ENCODE data around the gene C17orf107.

C17orf107 gene

DNA sequence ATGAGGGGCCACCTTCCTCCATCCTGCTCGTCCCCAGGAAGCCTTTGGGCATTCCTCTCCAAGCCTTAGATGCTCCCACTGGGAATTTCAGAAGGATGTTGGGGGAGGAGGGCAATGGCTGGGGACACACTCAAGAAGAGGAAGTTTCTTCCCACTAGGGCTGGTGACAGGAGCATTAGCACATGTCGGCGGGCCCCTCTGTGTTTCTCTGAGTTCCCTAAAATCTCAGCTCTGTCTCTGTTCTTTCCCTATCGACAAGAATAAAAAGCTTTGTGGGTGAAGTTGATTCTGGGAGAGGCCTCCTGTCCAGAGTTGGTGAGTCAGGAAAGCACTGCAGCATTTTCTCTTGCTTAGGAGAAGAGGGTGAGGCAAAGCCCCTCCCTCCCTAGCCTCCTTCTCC is 19.7 kb upstream of the C17orf107 start:
- H3K27me3 ChIP-seq (ENCODE audit: control insufficient read depth, insufficient read depth, low read length), result no peaks in the 10 kb centered on the region
- H3K4me1 ChIP-seq (ENCODE audit: control insufficient read depth, low read depth, low read length), result no peaks in the 10 kb centered on the region
- H3K4me3 ChIP-seq (ENCODE audit: low read length), result no peak overlapping the region
- H3K36me3 ChIP-seq (ENCODE audit: control insufficient read depth, low read depth, low read length), result no peaks in the 10 kb centered on the region
- no peak overlapping the region for H3K27ac ChIP-seq (ENCODE audit: low read length)
- H3K9me3 ChIP-seq (ENCODE audit: control insufficient read depth, low read depth, low read length), result no peaks in the 10 kb centered on the region
- no peak overlapping the region for H3K9ac ChIP-seq (ENCODE audit: low read length)

- no peaks in the 10 kb centered on the region for H3K27me3 ChIP-seq (ENCODE audit: control insufficient read depth, insufficient read depth, low read length)
Measured at GRCh38 chr17:4880857-4881256, 18.5 kb upstream of the C17orf107 start.

GRCh38 chr17:4881761-4882555 is 17.4 kb upstream of the C17orf107 start:
- H3K27ac ChIP-seq (ENCODE audit: low read length), result no peak overlapping the region
- peaks cover 4% of the 10 kb centered on the region for H3K36me3 ChIP-seq (ENCODE audit: control insufficient read depth, low read depth, low read length)

More at GRCh38 chr17:4880857-4881256, 18.5 kb upstream of the C17orf107 start:
- H3K27ac ChIP-seq (ENCODE audit: low read length), result no peak overlapping the region
- no peaks in the 10 kb centered on the region for H3K9me3 ChIP-seq (ENCODE audit: control insufficient read depth, low read depth, low read length)
- H3K9ac ChIP-seq (ENCODE audit: low read length), result no peak overlapping the region
- no peak overlapping the region for H3K4me3 ChIP-seq (ENCODE audit: low read length)
- H3K36me3 ChIP-seq (ENCODE audit: control insufficient read depth, low read depth, low read length), result no peaks in the 10 kb centered on the region
- H3K4me1 ChIP-seq (ENCODE audit: control insufficient read depth, low read depth, low read length), result no peaks in the 10 kb centered on the region

GRCh38 chr17:4884489-4884888 is 14.8 kb upstream of the C17orf107 start:
- Histone ChIP-seq H3K9ac (ENCODE audit: low read length) (no peak overlapping the region), H3K4me1 (ENCODE audit: control insufficient read depth, low read depth, low read length) (no peaks in the 10 kb centered on the region), H3K27me3 (ENCODE audit: control insufficient read depth, insufficient read depth, low read length) (no peaks in the 10 kb centered on the region), H3K36me3 (ENCODE audit: control insufficient read depth, low read depth, low read length) (peaks cover 4% of the 10 kb centered on the region), H3K27ac (ENCODE audit: low read length) (no peak overlapping the region), H3K9me3 (ENCODE audit: control insufficient read depth, low read depth, low read length) (no peaks in the 10 kb centered on the region), H3K4me3 (ENCODE audit: low read length) (no peak overlapping the region)

More at GRCh38 chr17:4881761-4882555, 17.4 kb upstream of the C17orf107 start:
- no peak overlapping the region for H3K9ac ChIP-seq (ENCODE audit: low read length)
- H3K4me1 ChIP-seq (ENCODE audit: control insufficient read depth, low read depth, low read length), result no peaks in the 10 kb centered on the region
- no peaks in the 10 kb centered on the region for H3K27me3 ChIP-seq (ENCODE audit: control insufficient read depth, insufficient read depth, low read length)
- H3K4me3 ChIP-seq (ENCODE audit: low read length), result no peak overlapping the region
- no peaks in the 10 kb centered on the region for H3K9me3 ChIP-seq (ENCODE audit: control insufficient read depth, low read depth, low read length)

GRCh38 chr17:4886830-4887229 is 12.5 kb upstream of the C17orf107 start:
- no peaks in the 10 kb centered on the region for H3K9me3 ChIP-seq (ENCODE audit: control insufficient read depth, low read depth, low read length)
- no peak overlapping the region for H3K4me3 ChIP-seq (ENCODE audit: low read length)
- H3K9ac ChIP-seq (ENCODE audit: low read length), result no peak overlapping the region
- H3K4me1 ChIP-seq (ENCODE audit: control insufficient read depth, low read depth, low read length), result no peaks in the 10 kb centered on the region
- H3K27ac ChIP-seq (ENCODE audit: low read length), result no peak overlapping the region
- peaks cover 18% of the 10 kb centered on the region for H3K36me3 ChIP-seq (ENCODE audit: control insufficient read depth, low read depth, low read length)
- no peaks in the 10 kb centered on the region for H3K27me3 ChIP-seq (ENCODE audit: control insufficient read depth, insufficient read depth, low read length)

GRCh38 chr17:4887581-4887980 is 11.8 kb upstream of the C17orf107 start:
- no peak overlapping the region for H3K27ac ChIP-seq (ENCODE audit: low read length)
- no peaks in the 10 kb centered on the region for H3K27me3 ChIP-seq (ENCODE audit: control insufficient read depth, insufficient read depth, low read length)
- H3K4me3 ChIP-seq (ENCODE audit: low read length), result no peak overlapping the region
- H3K36me3 ChIP-seq (ENCODE audit: control insufficient read depth, low read depth, low read length), result peaks cover 18% of the 10 kb centered on the region
- no peaks in the 10 kb centered on the region for H3K9me3 ChIP-seq (ENCODE audit: control insufficient read depth, low read depth, low read length)
- H3K9ac ChIP-seq (ENCODE audit: low read length), result no peak overlapping the region
- H3K4me1 ChIP-seq (ENCODE audit: control insufficient read depth, low read depth, low read length), result no peaks in the 10 kb centered on the region

DNA sequence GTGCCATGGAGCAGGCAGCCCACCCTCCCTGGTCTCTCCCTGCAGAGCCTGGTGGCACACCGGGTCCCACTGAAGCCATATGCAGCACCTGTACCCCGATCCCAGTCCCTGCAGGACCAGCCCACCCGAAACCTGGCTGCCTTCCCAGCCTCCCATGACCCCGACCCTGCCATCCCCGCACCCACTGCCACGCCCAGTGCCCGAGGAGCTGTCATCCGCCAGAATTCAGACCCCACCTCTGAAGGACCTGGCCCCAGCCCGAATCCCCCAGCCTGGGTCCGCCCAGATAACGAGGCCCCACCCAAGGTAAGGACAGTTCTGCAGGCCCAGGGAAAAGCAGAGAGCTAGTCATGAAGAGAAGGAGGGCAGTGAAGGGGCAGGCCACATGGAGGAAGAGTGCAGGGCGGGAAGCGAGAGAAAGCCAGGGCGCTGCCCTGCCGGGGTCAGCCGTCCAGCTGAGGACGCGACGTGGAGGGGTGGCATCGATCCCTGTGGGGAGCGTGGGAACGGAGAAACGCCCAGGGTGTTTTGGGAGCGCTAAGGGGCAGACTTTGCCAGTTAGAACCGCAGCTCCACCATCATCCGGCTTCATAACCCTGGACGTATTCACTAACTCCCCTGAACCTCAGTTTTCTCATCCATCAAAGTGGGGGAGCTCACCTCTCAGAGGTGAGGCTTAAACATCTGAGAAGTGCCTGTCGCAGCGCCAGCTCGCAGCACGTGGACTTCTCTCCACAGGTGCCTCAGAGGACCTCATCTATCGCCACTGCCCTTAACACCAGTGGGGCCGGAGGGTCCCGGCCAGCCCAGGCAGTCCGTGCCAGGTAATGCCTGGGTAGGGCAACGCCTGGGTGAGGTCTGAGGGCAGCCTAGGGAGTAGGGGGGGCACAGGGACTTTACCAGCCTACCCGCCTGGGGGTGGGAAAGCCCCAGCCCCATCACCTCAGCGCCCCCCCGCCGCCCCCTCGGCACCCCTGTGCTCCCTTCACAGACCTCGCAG is 7.6 kb upstream of the C17orf107 start:
- H3K27ac ChIP-seq (ENCODE audit: low read length), result no peak overlapping the region
- no peak overlapping the region for H3K4me3 ChIP-seq (ENCODE audit: low read length)
- H3K27me3 ChIP-seq (ENCODE audit: control insufficient read depth, insufficient read depth, low read length), result no peaks in the 10 kb centered on the region
- peaks cover 29% of the 10 kb centered on the region for H3K36me3 ChIP-seq (ENCODE audit: control insufficient read depth, low read depth, low read length)
- no peaks in the 10 kb centered on the region for H3K9me3 ChIP-seq (ENCODE audit: control insufficient read depth, low read depth, low read length)
- no peak overlapping the region for H3K9ac ChIP-seq (ENCODE audit: low read length)
- no peaks in the 10 kb centered on the region for H3K4me1 ChIP-seq (ENCODE audit: control insufficient read depth, low read depth, low read length)

- no peaks in the 10 kb centered on the region for H3K9me3 ChIP-seq (ENCODE audit: control insufficient read depth, low read depth, low read length)
- no peak overlapping the region for H3K27ac ChIP-seq (ENCODE audit: low read length)
- H3K4me1 ChIP-seq (ENCODE audit: control insufficient read depth, low read depth, low read length), result no peaks in the 10 kb centered on the region
- H3K27me3 ChIP-seq (ENCODE audit: control insufficient read depth, insufficient read depth, low read length), result no peaks in the 10 kb centered on the region
- peaks cover 28% of the 10 kb centered on the region for H3K36me3 ChIP-seq (ENCODE audit: control insufficient read depth, low read depth, low read length)
- H3K9ac ChIP-seq (ENCODE audit: low read length), result no peak overlapping the region
- H3K4me3 ChIP-seq (ENCODE audit: low read length), result no peak overlapping the region
Measured at GRCh38 chr17:4892499-4893221, 6.7 kb upstream of the C17orf107 start.

- H3K27me3 ChIP-seq (ENCODE audit: control insufficient read depth, insufficient read depth, low read length), result no peaks in the 10 kb centered on the region
- H3K36me3 ChIP-seq (ENCODE audit: control insufficient read depth, low read depth, low read length), result peaks cover 28% of the 10 kb centered on the region
- H3K27ac ChIP-seq (ENCODE audit: low read length), result no peak overlapping the region
- no peaks in the 10 kb centered on the region for H3K4me1 ChIP-seq (ENCODE audit: control insufficient read depth, low read depth, low read length)
- H3K9ac ChIP-seq (ENCODE audit: low read length), result no peak overlapping the region
- H3K4me3 ChIP-seq (ENCODE audit: low read length), result no peak overlapping the region
- no peaks in the 10 kb centered on the region for H3K9me3 ChIP-seq (ENCODE audit: control insufficient read depth, low read depth, low read length)
Measured at GRCh38 chr17:4893272-4893671, 6.1 kb upstream of the C17orf107 start.

DNA sequence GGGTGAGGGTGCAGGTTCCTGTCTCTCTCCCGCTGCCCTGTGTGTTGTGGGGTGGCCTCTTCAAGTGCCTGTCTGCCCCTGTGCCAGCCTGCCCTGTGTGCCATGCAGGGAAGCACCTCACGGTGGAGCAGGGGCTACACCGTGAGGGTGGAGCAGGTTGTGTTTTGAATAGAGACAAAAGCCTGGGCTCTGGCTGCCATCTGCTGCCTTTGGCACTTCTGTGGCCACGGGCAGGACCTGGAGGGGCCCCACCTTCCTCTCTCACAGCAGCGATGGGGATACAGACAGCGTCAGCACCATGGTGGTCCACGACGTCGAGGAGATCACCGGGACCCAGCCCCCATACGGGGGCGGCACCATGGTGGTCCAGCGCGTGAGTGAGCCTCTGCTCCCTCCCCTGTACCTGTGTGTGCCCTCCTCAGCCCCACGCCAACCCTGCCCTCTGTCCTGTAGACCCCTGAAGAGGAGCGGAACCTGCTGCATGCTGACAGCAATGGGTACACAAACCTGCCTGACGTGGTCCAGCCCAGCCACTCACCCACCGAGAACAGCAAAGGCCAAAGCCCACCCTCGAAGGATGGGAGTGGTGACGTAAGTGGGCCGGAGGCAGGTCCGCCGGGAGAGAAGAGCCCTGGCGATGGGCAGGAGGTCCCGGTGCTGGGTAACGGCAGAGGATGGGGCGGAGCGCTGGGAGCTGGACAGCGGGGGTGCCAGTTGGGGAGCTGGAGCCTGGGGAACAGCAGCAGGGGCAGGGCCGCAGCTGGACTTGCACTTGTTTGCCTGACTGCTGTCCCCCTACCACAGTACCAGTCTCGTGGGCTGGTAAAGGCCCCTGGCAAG is 5.4 kb upstream of the C17orf107 start:
- Histone ChIP-seq H3K27me3 (ENCODE audit: control insufficient read depth, insufficient read depth, low read length) (no peaks in the 10 kb centered on the region), H3K9me3 (ENCODE audit: control insufficient read depth, low read depth, low read length) (no peaks in the 10 kb centered on the region), H3K9ac (ENCODE audit: low read length) (no peak overlapping the region), H3K36me3 (ENCODE audit: control insufficient read depth, low read depth, low read length) (peaks cover 28% of the 10 kb centered on the region), H3K4me1 (ENCODE audit: control insufficient read depth, low read depth, low read length) (no peaks in the 10 kb centered on the region), H3K4me3 (ENCODE audit: low read length) (no peak overlapping the region), H3K27ac (ENCODE audit: low read length) (no peak overlapping the region)
